Activated CD8-positive, alpha-beta memory T cell treated with anti-CD3 and anti-CD28 coated beads for 36 hours (primary cell): ENCODE data around the gene EGFL7. TPM values are rescaled to one million over a fixed set of nuclear protein-coding genes. Genes with fewer than 3 reads are reported as not detected.

Experiments used
- CTCF ChIA-PET: fragments of 350-600 bp; sonication (Branson Sonifier 250); formaldehyde crosslinking; loops from one replicate; lab custom pipeline; 2021; ENCODE audit warnings: antibody characterized with exemption; lab: Charles Lee
- POLR2A ChIA-PET: fragments of 350-600 bp; sonication (Branson Sonifier 250); formaldehyde crosslinking; loops from one replicate; lab custom pipeline; 2021; ENCODE audit warnings: antibody characterized with exemption; lab: Charles Lee
- total RNA-seq, 2 experiments: library from RNA; stranded (reverse); gene quantifications; one replicate each; pipeline ENCODE4 v1.2.3, GENCODE V29; 2021

Gene EGFL7
- total RNA-seq, 2 experiments from 2014 or later, result 0.69 to 0.70 TPM

- CTCF ChIA-PET, result interaction anchor here (1.0 to 2.0 kb wide), 3 partner anchors 11 to 54 kb away, joined by 3 to 6 read pairs (median 3); no protein-coding TSS in a partner anchor
- POLR2A ChIA-PET, result no interaction called here
These were observed 13.0 kb downstream of the EGFL7 start for GRCh38 chr9:136675477-136676296.

- CTCF ChIA-PET, result interaction anchor here (0.8 to 1.1 kb wide), 5 partner anchors 10 to 188 kb away, joined by 3 to 4 read pairs (median 3); no protein-coding TSS in a partner anchor
These were observed 13.6 kb downstream of the EGFL7 start for GRCh38 chr9:136676297-136676794.

GRCh38 chr9:136676920-136677686, 14.4 kb downstream of the EGFL7 start:
- POLR2A ChIA-PET, result no interaction called here
- CTCF ChIA-PET, result interaction anchor here (0.8 to 1.1 kb wide), 4 partner anchors 11 to 189 kb away, joined by 3 to 4 read pairs (median 3); no protein-coding TSS in a partner anchor

More at GRCh38 chr9:136676297-136676794, 13.6 kb downstream of the EGFL7 start:
- POLR2A ChIA-PET, result no interaction called here

- CTCF ChIA-PET, result no interaction called here
- POLR2A ChIA-PET, result no interaction called here
These were observed 15.3 kb downstream of the EGFL7 start for GRCh38 chr9:136678034-136678433.

- ChIA-PET CTCF (no interaction called here), POLR2A (no interaction called here)
These were observed 15.9 kb downstream of the EGFL7 start for GRCh38 chr9:136678624-136679023.

GRCh38 chr9:136679431-136679941, 16.8 kb downstream of the EGFL7 start:
- ChIA-PET POLR2A (no interaction called here), CTCF (interaction anchor here (1.1 kb wide), 1 partner anchor 8 kb away, joined by 3 read pairs; no protein-coding TSS in a partner anchor)

- ChIA-PET CTCF (interaction anchor here (0.7 kb wide), 1 partner anchor 9 kb away, joined by 3 read pairs; no protein-coding TSS in a partner anchor), POLR2A (no interaction called here)
These were observed 18.3 kb downstream of the EGFL7 start for GRCh38 chr9:136681029-136681428.

- ChIA-PET CTCF (interaction anchor here (1.6 kb wide), 1 partner anchor 10 kb away, joined by 9 read pairs; no protein-coding TSS in a partner anchor), POLR2A (no interaction called here)
These were observed 19.4 kb downstream of the EGFL7 start for GRCh38 chr9:136681945-136682699.

GRCh38 chr9:136682710-136683109, 20.0 kb downstream of the EGFL7 start:
- ChIA-PET POLR2A (no interaction called here), CTCF (interaction anchor here (1.6 kb wide), 1 partner anchor 11 kb away, joined by 9 read pairs; no protein-coding TSS in a partner anchor)

GRCh38 chr9:136683173-136683745, 20.5 kb downstream of the EGFL7 start:
- ChIA-PET CTCF (interaction anchor here (1.6 kb wide), 1 partner anchor 12 kb away, joined by 9 read pairs; no protein-coding TSS in a partner anchor), POLR2A (no interaction called here)

- CTCF ChIA-PET, result no interaction called here
- POLR2A ChIA-PET, result interaction anchor here (0.5 kb wide), 1 partner anchor 33 kb away, joined by 3 read pairs; no protein-coding TSS in a partner anchor
These were observed 21.0 kb downstream of the EGFL7 start for GRCh38 chr9:136683755-136684154.

GRCh38 chr9:136684339-136684738, 21.6 kb downstream of the EGFL7 start:
- ChIA-PET POLR2A (interaction anchor here (0.5 kb wide), 1 partner anchor 34 kb away, joined by 3 read pairs; no protein-coding TSS in a partner anchor), CTCF (no interaction called here)

GRCh38 chr9:136684799-136685198, 22.1 kb downstream of the EGFL7 start:
- ChIA-PET POLR2A (no interaction called here), CTCF (no interaction called here)

- ChIA-PET POLR2A (interaction anchor here (3.8 kb wide), 1 partner anchor 42 kb away, joined by 16 read pairs; no protein-coding TSS in a partner anchor), CTCF (interaction anchor here (1.6 kb wide), 1 partner anchor 21 kb away, joined by 6 read pairs; no protein-coding TSS in a partner anchor)
These were observed 22.5 kb downstream of the EGFL7 start for GRCh38 chr9:136685216-136685615.

- ChIA-PET CTCF (interaction anchor here (0.5 to 1.6 kb wide), 6 partner anchors 10 to 201 kb away, joined by 3 to 6 read pairs (median 3); no protein-coding TSS in a partner anchor), POLR2A (interaction anchor here (3.8 kb wide), 1 partner anchor 41 kb away, joined by 16 read pairs; no protein-coding TSS in a partner anchor)
These were observed 23.2 kb downstream of the EGFL7 start for GRCh38 chr9:136685790-136686533.

- ChIA-PET CTCF (interaction anchor here (0.5 to 1.6 kb wide), 6 partner anchors 10 to 201 kb away, joined by 3 to 6 read pairs (median 3); no protein-coding TSS in a partner anchor), POLR2A (interaction anchor here (3.8 kb wide), 1 partner anchor 41 kb away, joined by 16 read pairs; no protein-coding TSS in a partner anchor)
These were observed 23.7 kb downstream of the EGFL7 start for GRCh38 chr9:136686534-136686793.
